NCI-H146 treated with DMSO at 0.1 percent for 48 hours (cell line): Measurements from ENCODE around the gene ALOX15B.
A peak's percentile ranks its signal among the peaks of the same experiment; 100 is the strongest.

ENCODE experiments used
- DNase-seq: peaks from one replicate; lab custom pipeline; 2025; ENCODE audit not compliant: unreplicated experiment; lab: John Stamatoyannopoulos, UW

The ALOX15B gene, protein sequence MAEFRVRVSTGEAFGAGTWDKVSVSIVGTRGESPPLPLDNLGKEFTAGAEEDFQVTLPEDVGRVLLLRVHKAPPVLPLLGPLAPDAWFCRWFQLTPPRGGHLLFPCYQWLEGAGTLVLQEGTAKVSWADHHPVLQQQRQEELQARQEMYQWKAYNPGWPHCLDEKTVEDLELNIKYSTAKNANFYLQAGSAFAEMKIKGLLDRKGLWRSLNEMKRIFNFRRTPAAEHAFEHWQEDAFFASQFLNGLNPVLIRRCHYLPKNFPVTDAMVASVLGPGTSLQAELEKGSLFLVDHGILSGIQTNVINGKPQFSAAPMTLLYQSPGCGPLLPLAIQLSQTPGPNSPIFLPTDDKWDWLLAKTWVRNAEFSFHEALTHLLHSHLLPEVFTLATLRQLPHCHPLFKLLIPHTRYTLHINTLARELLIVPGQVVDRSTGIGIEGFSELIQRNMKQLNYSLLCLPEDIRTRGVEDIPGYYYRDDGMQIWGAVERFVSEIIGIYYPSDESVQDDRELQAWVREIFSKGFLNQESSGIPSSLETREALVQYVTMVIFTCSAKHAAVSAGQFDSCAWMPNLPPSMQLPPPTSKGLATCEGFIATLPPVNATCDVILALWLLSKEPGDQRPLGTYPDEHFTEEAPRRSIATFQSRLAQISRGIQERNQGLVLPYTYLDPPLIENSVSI

DNA sequence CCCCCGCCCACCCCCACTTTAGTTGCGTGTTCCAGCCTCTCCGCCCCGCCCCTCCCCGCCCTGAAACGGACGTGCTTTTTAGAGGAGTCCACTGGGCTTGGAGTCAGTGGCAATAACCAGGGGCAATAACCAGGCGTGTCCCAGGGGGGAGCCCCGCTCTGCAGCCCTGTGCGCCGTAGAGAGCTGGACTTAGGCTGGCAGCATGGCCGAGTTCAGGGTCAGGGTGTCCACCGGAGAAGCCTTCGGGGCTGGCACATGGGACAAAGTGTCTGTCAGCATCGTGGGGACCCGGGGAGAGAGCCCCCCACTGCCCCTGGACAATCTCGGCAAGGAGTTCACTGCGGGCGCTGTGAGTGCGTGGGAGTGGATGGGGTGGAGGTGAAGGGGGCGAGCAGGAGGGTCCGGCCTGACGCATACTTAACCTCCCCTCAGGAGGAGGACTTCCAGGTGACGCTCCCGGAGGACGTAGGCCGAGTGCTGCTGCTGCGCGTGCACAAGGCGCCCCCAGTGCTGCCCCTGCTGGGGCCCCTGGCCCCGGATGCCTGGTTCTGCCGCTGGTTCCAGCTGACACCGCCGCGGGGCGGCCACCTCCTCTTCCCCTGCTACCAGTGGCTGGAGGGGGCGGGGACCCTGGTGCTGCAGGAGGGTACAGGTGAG lies at the start of gene ALOX15B:
ALOX15B (plus strand) TSS at position 106 of the 657 bp plus-strand sequence; CDS start at position 203, 97 bp downstream.
- DNase-seq, result no peak

DNA sequence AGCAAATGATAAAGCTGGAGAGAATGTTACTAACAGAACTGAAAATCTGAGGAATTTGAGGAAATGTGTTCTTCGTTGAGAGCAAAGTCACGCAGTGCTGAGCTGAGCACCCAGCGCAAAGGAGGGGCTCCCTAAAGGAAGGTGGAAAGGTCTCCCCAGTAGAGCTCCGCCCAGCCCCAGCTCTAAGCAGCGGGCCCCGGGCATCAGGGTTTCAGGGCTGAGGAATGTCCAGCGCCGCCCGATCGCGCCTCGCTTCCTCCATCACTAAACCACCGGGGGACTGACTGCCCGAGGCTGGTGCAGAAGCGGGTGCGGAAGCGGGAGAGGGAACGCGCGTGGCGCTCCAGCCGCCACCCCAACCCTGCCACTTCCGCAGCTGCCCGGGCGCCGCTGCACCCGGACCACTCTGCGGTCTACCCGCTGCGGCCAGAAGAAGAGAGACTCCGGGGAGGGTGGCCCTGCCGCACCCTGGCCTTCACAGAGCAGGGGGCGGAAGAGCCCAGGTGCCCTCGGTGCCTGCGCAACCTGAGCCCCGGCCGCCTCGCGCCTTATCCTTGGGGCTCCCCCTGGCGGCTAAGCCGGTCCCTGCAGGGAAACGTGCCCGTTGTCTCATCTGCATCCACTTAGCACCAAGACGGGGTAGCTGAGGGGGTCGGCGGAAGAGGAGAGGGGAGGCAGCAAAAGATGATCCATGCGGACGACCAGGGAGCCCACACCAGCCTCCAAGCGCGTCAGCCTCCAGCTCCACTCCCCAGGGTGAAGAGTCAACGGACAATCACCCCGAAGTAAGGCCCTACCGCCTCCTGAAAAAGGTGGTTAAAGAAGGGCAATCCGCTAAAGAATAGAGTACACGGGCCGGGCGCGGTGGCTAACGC lies 48.8 kb upstream of the ALOX15B start:
- peak; percentile 53 for DNase-seq

DNA sequence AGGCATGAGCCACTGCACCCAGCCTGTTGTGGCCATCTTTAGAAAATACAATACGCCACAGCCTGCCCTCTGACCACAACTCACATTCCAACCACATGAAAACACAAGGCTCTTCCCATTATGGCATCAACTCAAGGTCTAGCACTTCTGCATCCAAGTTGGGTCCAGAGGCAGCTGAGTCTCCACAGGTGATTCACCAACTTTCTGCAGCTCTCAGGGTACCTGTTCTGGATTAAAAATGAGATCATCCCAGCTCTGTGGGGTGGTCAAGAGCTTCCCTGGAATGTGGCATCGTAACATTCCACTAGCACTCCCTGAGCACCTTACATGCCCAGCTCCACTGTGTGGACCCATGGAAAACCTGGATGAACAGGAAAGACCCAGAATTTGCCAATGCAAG lies 46.3 kb upstream of the ALOX15B start:
- no peak for DNase-seq

DNA sequence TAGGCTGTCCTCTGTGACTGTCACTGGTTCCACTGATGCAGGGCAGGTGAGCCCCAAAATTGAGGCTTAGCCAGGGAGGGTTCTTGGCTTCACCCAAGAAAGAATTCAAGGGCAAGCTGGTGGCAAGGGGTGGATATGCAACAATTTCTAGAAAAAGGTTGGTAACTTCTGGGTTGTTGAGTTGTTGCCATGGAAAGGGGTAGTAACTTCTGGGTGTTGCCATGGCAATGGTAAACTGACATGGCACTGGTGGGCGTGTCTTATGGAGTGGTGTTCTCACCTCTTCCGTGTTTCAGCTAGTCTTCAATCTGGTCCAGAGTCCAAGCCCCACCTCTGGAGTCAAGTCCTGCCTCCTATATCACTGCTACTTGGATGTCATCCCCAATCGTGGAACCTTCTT lies 45.9 kb upstream of the ALOX15B start:
- DNase-seq, result no peak

DNA sequence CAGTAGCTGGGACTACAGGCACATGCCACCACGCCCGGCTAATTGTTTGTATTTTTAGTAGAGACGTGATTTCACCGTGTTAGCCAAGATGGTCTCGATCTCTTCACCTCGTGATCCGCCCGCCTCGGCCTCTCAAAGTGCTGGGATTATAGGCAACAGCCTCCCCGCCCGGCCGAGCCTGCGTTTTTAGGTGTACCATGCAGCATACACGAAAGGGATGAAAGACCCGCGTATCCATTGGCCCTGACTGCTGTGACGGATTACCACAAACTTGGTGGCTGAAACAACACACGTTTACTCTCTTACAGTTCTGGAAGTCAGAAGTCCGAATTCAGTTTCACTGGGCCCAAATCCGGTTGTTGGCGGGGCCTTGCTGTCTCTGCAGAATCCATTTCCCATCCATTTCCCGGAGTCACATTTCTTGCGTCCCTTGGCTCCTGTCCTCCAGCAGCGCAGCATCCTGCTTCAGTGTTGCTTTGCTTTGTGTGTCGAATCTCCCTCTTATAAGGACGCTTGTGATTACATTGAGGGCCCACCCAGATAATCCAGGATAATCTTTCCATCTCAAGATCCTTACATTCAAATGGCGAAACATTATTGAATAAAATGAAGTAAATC lies 44.8 kb upstream of the ALOX15B start:
- no peak for DNase-seq

DNA sequence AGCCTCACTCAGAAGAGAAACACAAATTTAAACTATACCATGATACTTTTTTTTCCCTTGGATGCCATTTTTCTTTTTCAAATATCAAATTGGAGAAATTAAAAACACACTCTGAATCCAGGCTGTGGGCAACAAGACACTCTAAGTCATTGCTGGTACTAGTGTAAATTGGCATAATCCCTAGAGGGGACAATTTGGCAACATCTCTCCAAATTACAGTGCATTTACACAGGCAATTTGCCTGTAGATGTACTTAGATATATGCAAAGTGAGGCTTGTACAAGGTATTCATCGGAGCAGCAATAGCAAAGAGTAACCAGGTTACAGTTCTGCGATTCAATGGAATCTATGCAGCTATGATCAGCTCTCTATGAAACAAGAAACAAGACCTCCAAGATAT lies 43.1 kb upstream of the ALOX15B start:
- DNase-seq, result no peak

DNA sequence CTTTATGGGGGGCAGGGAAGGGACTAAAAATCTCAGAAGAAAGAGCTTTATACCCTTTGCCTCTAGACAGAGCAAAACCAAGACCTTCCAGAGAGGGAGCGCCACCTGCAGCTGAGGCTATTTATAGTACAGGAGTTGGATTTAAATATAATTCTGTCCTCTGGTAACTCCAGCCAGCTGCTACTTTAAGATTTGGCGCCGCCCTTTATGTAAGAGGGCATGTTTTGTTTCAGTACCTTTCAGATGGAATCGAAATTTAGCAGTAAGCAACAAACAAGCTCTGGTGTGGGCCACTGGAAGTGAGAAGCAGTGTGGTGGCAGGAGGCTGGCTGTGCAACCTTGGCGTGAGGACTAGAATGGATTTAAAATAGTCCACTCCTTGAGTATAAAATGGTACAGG lies 41.7 kb upstream of the ALOX15B start:
- DNase-seq, result peak; percentile 17

DNA sequence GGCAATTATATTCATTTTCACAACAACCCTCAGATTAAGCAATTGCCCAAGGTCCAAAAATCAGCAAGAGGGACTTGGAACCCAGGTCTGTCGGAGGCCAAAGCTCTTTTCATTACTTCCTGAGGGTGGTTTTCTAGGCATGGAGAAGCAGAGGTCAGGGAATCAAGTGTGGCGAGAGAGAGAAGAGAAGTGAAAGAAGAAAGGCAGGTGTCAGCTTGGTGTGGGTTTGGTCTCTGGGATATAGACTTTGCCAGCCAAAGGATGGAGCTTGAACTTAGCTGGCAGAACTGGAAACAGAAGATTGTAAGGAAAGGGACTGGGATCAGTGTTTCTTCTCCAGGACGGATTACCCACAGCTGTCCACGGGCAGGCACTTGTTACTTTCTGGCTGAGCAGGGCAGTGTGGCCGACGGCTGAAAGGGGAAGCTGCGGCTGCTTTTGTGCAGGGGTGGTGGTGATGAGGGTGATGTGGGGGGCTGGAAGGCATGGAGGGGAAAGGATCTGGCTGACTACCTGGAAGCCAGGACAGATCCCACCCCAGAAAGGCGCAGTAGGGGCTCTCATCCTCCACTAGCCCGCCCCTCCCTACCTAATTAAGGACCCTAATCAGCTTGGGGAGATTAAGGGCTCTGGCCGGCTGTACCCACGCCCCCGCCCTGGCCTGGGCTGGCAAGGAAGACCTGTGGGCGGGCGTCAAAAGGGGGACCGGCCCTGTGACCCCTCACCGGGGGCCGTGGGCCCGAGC lies 36.7 kb upstream of the ALOX15B start, which contains the start of gene GUCY2D:
GUCY2D (plus strand) TSS at position 640 of the 745 bp plus-strand sequence. CDS start 433 bp downstream, outside the sequence.
- no peak for DNase-seq

DNA sequence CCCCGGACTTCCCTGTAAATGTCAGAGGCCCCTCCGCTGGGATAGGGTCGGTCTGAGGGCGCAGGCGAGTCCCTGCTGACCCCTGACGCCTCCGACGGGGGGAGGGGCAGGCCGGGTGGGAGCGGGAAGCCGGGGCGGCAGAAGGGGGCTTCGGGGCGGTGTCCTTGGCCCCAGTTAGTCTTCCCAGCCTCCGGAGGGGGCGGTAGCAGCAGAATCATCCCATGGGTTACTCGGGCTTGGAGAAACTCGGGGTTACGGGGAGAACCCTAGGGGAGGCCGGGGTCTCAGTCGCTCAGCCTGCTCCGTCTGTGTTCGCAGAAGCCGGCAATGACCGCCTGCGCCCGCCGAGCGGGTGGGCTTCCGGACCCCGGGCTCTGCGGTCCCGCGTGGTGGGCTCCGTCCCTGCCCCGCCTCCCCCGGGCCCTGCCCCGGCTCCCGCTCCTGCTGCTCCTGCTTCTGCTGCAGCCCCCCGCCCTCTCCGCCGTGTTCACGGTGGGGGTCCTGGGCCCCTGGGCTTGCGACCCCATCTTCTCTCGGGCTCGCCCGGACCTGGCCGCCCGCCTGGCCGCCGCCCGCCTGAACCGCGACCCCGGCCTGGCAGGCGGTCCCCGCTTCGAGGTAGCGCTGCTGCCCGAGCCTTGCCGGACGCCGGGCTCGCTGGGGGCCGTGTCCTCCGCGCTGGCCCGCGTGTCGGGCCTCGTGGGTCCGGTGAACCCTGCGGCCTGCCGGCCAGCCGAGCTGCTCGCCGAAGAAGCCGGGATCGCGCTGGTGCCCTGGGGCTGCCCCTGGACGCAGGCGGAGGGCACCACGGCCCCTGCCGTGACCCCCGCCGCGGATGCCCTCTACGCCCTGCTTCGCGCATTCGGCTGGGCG lies 35.9 kb upstream of the ALOX15B start:
- DNase-seq, result no peak

DNA sequence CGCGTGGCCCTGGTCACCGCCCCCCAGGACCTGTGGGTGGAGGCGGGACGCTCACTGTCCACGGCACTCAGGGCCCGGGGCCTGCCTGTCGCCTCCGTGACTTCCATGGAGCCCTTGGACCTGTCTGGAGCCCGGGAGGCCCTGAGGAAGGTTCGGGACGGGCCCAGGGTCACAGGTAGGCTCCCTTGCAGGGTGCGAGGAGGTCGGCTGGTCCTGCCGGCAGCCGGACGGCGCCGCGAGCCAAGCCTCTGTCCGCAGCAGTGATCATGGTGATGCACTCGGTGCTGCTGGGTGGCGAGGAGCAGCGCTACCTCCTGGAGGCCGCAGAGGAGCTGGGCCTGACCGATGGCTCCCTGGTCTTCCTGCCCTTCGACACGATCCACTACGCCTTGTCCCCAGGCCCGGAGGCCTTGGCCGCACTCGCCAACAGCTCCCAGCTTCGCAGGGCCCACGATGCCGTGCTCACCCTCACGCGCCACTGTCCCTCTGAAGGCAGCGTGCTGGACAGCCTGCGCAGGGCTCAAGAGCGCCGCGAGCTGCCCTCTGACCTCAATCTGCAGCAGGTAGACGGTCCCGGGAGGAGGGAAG lies 35.2 kb upstream of the ALOX15B start:
- no peak for DNase-seq

DNA sequence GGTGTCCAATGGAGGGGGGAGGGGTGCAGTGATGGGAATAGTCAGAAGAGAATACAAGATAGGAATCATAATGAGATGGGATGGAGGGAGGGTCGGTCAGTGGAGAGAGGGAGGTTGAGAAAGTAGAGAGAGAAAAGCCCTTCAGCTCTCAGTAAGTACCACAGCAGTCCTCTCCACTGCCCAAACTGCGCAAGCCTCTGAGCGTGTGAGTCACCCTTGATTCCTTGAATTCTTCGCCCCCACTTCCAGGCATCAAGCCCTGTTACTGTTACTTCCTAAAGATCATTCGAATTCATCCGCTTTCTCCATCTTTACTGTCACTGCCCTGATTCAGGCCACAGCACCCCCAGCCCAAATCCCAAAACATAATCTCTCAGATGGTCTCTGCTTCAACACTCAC lies 34.0 kb upstream of the ALOX15B start:
- no peak for DNase-seq

DNA sequence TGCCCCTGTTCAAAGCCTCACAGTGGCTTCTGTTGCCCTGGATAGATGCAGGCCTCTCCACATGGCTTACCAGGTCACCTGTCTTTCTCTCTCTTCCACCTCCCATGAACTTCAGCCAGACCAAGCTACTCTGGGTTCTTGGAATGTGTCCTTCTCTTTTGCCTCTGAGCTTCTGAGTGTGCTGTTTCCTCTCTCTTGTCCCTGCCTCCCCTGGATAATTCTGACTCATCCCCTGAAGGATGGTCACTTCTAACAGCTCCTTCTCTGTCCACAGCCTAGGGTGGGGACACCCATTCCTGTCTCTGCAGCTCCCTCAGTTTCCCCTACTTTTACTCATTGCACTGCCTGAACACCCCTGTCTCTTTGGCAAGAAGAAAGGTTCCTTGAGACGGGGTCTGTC lies 33.5 kb upstream of the ALOX15B start:
- no peak for DNase-seq

DNA sequence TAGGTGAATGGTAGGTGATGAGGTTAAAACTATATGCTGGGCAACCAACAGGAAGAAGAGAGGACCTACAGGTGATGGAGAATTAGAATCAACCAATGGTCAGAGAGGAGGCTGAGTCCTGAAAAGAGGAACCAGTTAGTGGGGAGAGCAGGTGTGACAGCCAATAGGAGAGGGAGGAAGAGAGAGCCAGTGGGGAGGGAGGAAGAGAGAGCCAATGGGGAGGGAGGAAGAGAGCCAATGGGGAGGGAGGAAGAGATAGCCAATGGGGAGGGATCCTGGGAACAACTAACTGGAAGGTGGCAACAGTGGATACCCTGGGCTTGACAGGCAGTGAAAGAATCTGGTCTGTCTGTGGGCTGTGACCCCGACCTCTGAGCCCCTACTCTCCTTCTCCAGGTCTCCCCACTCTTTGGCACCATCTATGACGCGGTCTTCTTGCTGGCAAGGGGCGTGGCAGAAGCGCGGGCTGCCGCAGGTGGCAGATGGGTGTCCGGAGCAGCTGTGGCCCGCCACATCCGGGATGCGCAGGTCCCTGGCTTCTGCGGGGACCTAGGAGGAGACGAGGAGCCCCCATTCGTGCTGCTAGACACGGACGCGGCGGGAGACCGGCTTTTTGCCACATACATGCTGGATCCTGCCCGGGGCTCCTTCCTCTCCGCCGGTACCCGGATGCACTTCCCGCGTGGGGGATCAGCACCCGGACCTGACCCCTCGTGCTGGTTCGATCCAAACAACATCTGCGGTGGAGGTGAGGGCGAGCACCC lies 32.7 kb upstream of the ALOX15B start:
- DNase-seq, result no peak

DNA sequence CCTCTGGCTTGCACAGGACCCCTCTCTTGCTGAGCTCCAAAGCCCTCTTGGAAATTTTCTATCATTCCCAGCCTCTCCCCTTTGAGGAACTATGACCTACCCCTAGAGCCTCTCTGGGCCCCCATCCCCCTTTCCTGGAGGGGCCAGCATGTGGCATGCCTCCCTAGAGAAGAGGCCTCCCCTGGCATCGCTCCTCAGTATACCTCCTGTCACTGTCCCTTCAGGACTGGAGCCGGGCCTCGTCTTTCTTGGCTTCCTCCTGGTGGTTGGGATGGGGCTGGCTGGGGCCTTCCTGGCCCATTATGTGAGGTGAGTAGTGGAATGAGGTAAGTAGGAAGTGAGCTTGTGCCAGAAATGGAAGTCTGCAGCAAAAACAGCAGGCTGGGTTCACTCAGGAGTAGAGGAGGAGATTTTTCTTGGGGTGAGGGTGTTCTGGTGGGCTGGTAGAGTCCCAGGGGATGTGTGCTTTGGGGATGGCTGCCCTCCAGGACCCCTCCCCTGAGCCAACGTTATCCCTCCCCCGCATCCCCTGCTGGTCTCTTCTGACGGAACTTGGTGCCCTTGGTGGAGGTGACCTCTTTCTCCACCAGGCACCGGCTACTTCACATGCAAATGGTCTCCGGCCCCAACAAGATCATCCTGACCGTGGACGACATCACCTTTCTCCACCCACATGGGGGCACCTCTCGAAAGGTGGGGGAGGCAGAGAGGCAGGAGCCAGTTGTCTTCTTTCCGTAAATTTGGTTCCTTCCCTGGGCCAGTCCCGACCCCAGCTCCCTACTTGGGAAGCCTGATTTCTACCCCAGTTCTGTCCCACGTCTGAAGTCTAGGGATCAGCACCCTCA lies 31.8 kb upstream of the ALOX15B start:
- no peak for DNase-seq

DNA sequence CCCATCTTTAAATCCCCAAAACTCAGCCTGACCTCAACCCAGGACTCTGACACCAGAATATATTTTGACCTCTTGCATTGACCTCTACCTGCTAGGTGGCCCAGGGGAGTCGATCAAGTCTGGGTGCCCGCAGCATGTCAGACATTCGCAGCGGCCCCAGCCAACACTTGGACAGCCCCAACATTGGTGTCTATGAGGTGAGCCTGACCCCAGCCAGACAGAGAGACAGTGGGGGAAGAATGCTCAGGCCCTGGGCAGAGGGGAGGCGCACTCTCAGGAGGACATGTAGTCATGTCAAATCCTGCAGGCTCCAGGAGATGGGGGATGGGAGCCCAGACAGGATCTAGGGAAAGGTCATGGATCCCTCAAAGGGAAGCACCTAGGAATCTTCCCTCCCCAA lies 31.0 kb upstream of the ALOX15B start:
- no peak for DNase-seq

DNA sequence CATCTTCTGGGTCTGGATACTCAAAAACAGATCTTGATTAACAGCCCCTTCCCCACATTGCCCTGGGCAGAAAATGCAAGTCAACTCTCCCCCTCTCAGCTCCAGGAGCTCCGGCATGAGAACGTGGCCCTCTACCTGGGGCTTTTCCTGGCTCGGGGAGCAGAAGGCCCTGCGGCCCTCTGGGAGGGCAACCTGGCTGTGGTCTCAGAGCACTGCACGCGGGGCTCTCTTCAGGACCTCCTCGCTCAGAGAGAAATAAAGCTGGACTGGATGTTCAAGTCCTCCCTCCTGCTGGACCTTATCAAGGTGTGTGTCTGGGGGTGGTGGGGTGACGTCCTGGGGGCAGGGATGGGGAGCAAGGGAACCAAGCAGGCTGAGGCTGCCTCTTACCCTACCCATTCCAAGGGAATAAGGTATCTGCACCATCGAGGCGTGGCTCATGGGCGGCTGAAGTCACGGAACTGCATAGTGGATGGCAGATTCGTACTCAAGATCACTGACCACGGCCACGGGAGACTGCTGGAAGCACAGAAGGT lies 26.7 kb upstream of the ALOX15B start:
- DNase-seq, result no peak
